SK-N-SH (cell line): ENCODE data around the gene ADAMTS17. TPM values are rescaled to one million over a fixed set of nuclear protein-coding genes. Genes with fewer than 3 reads are reported as not detected.

ENCODE experiments used
- CTCF ChIA-PET: fragments of 300-600, 350-600 bp; formaldehyde crosslinking; extraction: SDS; loops from one replicate; lab custom pipeline; 2021; lab: Yijun Ruan, JAX
- POLR2A ChIA-PET: fragments of 350-600 bp; sonication (Branson Sonifier 250); formaldehyde crosslinking; extraction: SDS; loops from one replicate; lab custom pipeline; 2020; ENCODE audit warnings: antibody characterized with exemption, inconsistent platforms; lab: Yijun Ruan, JAX
- DNase-seq: peaks from one replicate; pipeline ENCODE4 v3.0.0; 2012
- H2AFZ ChIP-seq: fragments of 200-600 bp; sonication (generic); 2 replicates; pipeline ENCODE4 v1.8.1; 2016; ENCODE audit warnings: antibody characterized with exemption, mild to moderate bottlenecking, low read depth
- H3F3A ChIP-seq: fragments of 200-600 bp; sonication (generic); replicated peaks from 2 replicates; pipeline ENCODE3; 2016; ENCODE audit warnings: antibody characterized with exemption, mild to moderate bottlenecking; ENCODE audit not compliant: insufficient read depth
- H3K27ac ChIP-seq, 2 experiments: fragments of 200-500 bp in 1 of 2; fragments of 200-600 bp in 1 of 2; sonication (Bioruptor generic) in 1 of 2; sonication (generic), shearing (Covaris generic) in 1 of 2; 2 replicates each; pipeline versions ENCODE4 v1.5.1 to v1.6.1; 2014 to 2016; ENCODE audit warnings: low read depth in 2 of 2, inconsistent platforms in 1 of 2, low read length in 1 of 2, mild to moderate bottlenecking in 1 of 2, mixed read lengths in 1 of 2
- H3K27me3 ChIP-seq: fragments of 200-600 bp; sonication (generic), shearing (Covaris generic); 2 replicates; pipeline ENCODE4 v1.6.1; 2016; ENCODE audit warnings: mixed run types; ENCODE audit not compliant: insufficient read depth
- H3K36me3 ChIP-seq, 2 experiments: fragments of 200-500 bp in 1 of 2; fragments of 200-600 bp in 1 of 2; sonication (Bioruptor generic) in 1 of 2; sonication (generic) in 1 of 2; replicated peaks in 1 of 2; 2 replicates each; pipeline versions ENCODE3 to v1.5.1; 2014 to 2016; ENCODE audit warnings: low read length in 1 of 2, mild to moderate bottlenecking in 1 of 2; ENCODE audit not compliant: insufficient read depth in 2 of 2, control insufficient read depth in 1 of 2
- H3K4me1 ChIP-seq, 2 experiments: fragments of 200-500 bp in 1 of 2; fragments of 200-600 bp in 1 of 2; sonication (Bioruptor generic) in 1 of 2; sonication (generic), shearing (Covaris generic) in 1 of 2; 2 replicates each; pipeline versions ENCODE4 v1.5.1 to v1.6.1; 2014 to 2016; ENCODE audit warnings: low read depth in 1 of 2, low read length in 1 of 2, mixed run types in 1 of 2; ENCODE audit not compliant: insufficient read depth in 2 of 2, control insufficient read depth in 1 of 2
- H3K4me2 ChIP-seq: fragments of 200-600 bp; sonication (generic), shearing (Covaris generic); 2 replicates; pipeline ENCODE4 v1.6.1; 2017; ENCODE audit warnings: mixed run types
- H3K4me3 ChIP-seq, 2 experiments: fragments of 200-500 bp in 1 of 2; fragments of 200-600 bp in 1 of 2; sonication (Bioruptor generic) in 1 of 2; sonication (generic), shearing (Covaris generic) in 1 of 2; 2 replicates each; pipeline versions ENCODE4 v1.5.1 to v1.8.1; 2014 to 2016; ENCODE audit warnings: low read depth in 2 of 2, inconsistent platforms in 1 of 2, low read length in 1 of 2, mild to moderate bottlenecking in 1 of 2, mixed read lengths in 1 of 2, moderate library complexity in 1 of 2
- H3K79me2 ChIP-seq: fragments of 200-600 bp; sonication (generic); 2 replicates; pipeline ENCODE4 v1.8.1; 2017; ENCODE audit warnings: mild to moderate bottlenecking; ENCODE audit not compliant: insufficient read depth
- H3K9ac ChIP-seq: fragments of 200-600 bp; sonication (generic); 2 replicates; pipeline ENCODE4 v1.6.1; 2017; ENCODE audit warnings: mixed run types
- H3K9me2 ChIP-seq: fragments of 200-600 bp; sonication (generic); 2 replicates; pipeline ENCODE4 v1.6.1; 2017; ENCODE audit warnings: mixed run types
- H3K9me3 ChIP-seq: fragments of 200-600 bp; sonication (generic); 2 replicates; pipeline ENCODE4 v1.6.1; 2017; ENCODE audit warnings: mixed run types, mild to moderate bottlenecking, moderate library complexity
- H4K20me1 ChIP-seq: fragments of 200-600 bp; sonication (generic); 2 replicates; pipeline ENCODE4 v1.6.1; 2017; ENCODE audit warnings: mild to moderate bottlenecking, mixed run types; ENCODE audit not compliant: insufficient read depth
- ELF1 ChIP-seq: IDR thresholded peaks from 2 replicates; pipeline ENCODE4 v1.4.0; 2012
- EP300 ChIP-seq, 2 experiments: IDR thresholded peaks; 2 replicates each; pipeline versions ENCODE4 v1.4.0 to v1.6.1; 2012; ENCODE audit warnings: borderline replicate concordance in 1 of 2, low read depth in 1 of 2, low read length in 1 of 2
- FOXM1 ChIP-seq: IDR thresholded peaks from 2 replicates; pipeline ENCODE4 v1.4.0; 2012; ENCODE audit warnings: low read depth, mild to moderate bottlenecking
- GABPA ChIP-seq: IDR thresholded peaks from 2 replicates; pipeline ENCODE4 v1.4.0; 2012; ENCODE audit warnings: low read depth, mild to moderate bottlenecking
- JUND ChIP-seq: IDR thresholded peaks from 2 replicates; pipeline ENCODE4 v1.4.0; 2012
- RCOR1 ChIP-seq: fragments of 150-350 bp; IDR thresholded peaks from 2 replicates; pipeline ENCODE4 v1.6.1; 2017; ENCODE audit warnings: antibody characterized with exemption, low read length
- RXRA ChIP-seq: IDR thresholded peaks from 2 replicates; pipeline ENCODE4 v1.4.0; 2012; ENCODE audit warnings: low read depth, mild to moderate bottlenecking, borderline replicate concordance
- SMC3 ChIP-seq: IDR thresholded peaks from 2 replicates; pipeline ENCODE4 v1.6.1; 2012; ENCODE audit warnings: low read depth, low read length, improper control_type of control experiment
- TEAD4 ChIP-seq: IDR thresholded peaks from 2 replicates; pipeline ENCODE4 v1.4.0; 2012; ENCODE audit warnings: mild to moderate bottlenecking, borderline replicate concordance; ENCODE audit not compliant: insufficient read depth
- WGBS: methylation state at CpG from one replicate; pipeline ENCODE4 v1.1.6; 2017; ENCODE audit warnings: low lambda C conversion rate; 5-methylcytosine and 5-hydroxymethylcytosine counted together
- polyA plus RNA-seq, 3 experiments: library from polyadenylated mRNA; depleted of rRNA; stranded (reverse); fragments of >200 nt; gene quantifications; 2 replicates each; pipeline ENCODE4 v1.2.3, GENCODE V29; 2012
- TF ChIP-seq, protein P1 (sequence below): IDR thresholded peaks from 2 replicates; pipeline ENCODE4 v1.4.0; 2012; ENCODE audit warnings: low read depth, borderline replicate concordance
- TF ChIP-seq, protein P2 (sequence below): IDR thresholded peaks from 2 replicates; pipeline ENCODE4 v1.6.1; 2012; ENCODE audit warnings: mild to moderate bottlenecking, low read depth, low read length, moderate library complexity
- TF ChIP-seq, protein P3 (sequence below): IDR thresholded peaks from 2 replicates; pipeline ENCODE4; 2012
- TF ChIP-seq, protein P4 (sequence below): fragments of 150-350 bp; IDR thresholded peaks from 2 replicates; pipeline ENCODE4 v1.6.1; 2016; ENCODE audit warnings: mild to moderate bottlenecking, low read depth, low read length
- TF ChIP-seq, protein P5 (sequence below): IDR thresholded peaks from 2 replicates; pipeline ENCODE4 v1.4.0; 2012; ENCODE audit warnings: low read depth, borderline replicate concordance

Gene ADAMTS17
- polyA plus RNA-seq, 1 of the 3 experiments (the other 2 are of a cell fraction) = not detected

DNA sequence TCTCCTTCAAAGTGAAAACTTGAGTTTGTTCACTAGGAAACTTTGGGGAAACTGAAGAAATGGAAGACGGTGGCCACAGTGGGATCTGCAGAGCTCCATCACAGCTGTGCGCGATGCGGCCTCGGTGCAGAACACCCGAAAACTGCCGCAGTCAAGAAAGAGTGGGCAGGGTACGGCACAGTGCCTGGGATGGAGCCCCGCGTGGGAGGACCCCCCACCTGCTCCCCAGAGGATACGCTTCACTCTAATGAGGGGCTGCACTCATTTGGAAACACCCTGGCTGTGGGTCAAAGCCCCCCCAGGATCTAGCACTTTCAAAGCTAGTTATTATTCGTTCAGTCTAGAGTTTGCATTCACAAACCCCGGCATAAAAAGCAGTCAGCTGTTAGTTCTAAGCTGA, 9.5 kb downstream of the ADAMTS17 start (continued):
- TF ChIP-seq, protein P1, sequence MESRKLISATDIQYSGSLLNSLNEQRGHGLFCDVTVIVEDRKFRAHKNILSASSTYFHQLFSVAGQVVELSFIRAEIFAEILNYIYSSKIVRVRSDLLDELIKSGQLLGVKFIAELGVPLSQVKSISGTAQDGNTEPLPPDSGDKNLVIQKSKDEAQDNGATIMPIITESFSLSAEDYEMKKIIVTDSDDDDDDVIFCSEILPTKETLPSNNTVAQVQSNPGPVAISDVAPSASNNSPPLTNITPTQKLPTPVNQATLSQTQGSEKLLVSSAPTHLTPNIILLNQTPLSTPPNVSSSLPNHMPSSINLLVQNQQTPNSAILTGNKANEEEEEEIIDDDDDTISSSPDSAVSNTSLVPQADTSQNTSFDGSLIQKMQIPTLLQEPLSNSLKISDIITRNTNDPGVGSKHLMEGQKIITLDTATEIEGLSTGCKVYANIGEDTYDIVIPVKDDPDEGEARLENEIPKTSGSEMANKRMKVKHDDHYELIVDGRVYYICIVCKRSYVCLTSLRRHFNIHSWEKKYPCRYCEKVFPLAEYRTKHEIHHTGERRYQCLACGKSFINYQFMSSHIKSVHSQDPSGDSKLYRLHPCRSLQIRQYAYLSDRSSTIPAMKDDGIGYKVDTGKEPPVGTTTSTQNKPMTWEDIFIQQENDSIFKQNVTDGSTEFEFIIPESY = no peak
- TF ChIP-seq EP300 (IDR thresholded peaks at IDR 0.05; ENCODE audit: borderline replicate concordance in 1 of 2, low read depth in 1 of 2, low read length in 1 of 2) = no peak

DNA sequence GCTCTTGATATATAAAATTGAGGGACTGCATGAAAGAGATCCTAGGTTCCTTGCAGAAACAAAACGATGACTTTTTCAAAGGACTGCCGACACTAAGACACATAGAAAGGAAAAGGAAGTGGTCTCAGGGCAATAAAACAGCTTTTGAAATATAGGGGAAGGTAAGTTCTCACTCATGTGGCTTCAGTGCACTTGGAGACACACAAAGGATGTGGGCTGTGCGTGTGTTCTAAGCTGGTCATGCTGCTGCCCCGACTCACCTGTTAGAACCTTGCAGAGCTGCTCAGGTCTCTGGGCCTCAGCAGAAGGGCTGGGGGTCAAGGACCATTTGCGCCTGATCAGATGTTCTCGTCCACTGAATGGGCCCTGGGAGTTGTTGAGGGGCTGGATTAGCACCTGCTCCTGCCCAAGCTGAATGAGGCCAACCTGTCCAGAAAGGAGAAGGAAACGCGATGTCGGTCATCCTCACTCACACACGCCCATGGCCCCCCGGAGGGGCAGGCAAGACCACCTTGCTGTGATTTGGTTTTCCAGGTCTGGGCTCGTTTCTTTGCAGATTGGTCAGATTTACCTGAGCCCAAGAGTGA, 11.1 kb downstream of the ADAMTS17 start:
- H4K20me1 ChIP-seq = no peaks in the 10 kb centered on the region
- no peaks in the 10 kb centered on the region for H3K9me3 ChIP-seq
- peaks cover 0 to 21% of the 10 kb centered on the region in 2 experiments; a peak in 1 of 4 replicates for H3K4me1 ChIP-seq
- WGBS = 19% methylated on average over 6 of the region's 12 CpGs
- H3K79me2 ChIP-seq = no peaks in the 10 kb centered on the region
- H3K36me3 ChIP-seq = no peaks in the 10 kb centered on the region
- H3K4me3 ChIP-seq = no peak overlapping the region
- no peaks in the 10 kb centered on the region for H3F3A ChIP-seq
- H3K9ac ChIP-seq = no peak overlapping the region
- CTCF ChIA-PET = interaction anchor here (1.9 kb wide), 1 partner anchor 19 kb away, joined by 7 read pairs; no protein-coding TSS in a partner anchor
- TF ChIP-seq RCOR1 = no peak
- TF ChIP-seq, all 33 proteins: peak for 0
- H3K27me3 ChIP-seq = no peaks in the 10 kb centered on the region
- no peak for DNase-seq
- POLR2A ChIA-PET = no interaction called here
- H3K9me2 ChIP-seq = no peaks in the 10 kb centered on the region
- H3K27ac ChIP-seq = no peak overlapping the region
- H2AFZ ChIP-seq = no peak overlapping the region
- H3K4me2 ChIP-seq = no peak overlapping the region

DNA sequence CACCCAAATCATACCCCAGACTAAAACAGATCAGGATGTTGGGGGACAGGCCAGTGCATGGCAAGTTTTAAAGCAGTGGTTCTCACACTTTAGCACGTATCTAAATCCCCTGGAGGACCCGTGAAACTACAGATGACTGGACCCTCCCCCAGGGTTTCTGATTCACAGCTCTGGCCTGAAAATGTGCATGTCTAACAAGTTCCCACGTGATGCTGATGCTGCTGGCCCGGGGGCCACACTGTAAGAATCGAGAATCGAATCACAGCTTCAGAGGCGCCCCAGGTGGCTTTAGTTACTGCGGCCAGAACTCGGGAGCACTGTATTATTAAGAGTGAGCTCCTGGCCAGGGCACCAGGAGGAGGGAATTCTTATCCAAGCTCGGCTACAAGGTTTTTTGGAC, 11.6 kb downstream of the ADAMTS17 start:
- CTCF ChIA-PET = interaction anchor here (1.9 kb wide), 1 partner anchor 20 kb away, joined by 7 read pairs; no protein-coding TSS in a partner anchor
- TF ChIP-seq, protein P2, sequence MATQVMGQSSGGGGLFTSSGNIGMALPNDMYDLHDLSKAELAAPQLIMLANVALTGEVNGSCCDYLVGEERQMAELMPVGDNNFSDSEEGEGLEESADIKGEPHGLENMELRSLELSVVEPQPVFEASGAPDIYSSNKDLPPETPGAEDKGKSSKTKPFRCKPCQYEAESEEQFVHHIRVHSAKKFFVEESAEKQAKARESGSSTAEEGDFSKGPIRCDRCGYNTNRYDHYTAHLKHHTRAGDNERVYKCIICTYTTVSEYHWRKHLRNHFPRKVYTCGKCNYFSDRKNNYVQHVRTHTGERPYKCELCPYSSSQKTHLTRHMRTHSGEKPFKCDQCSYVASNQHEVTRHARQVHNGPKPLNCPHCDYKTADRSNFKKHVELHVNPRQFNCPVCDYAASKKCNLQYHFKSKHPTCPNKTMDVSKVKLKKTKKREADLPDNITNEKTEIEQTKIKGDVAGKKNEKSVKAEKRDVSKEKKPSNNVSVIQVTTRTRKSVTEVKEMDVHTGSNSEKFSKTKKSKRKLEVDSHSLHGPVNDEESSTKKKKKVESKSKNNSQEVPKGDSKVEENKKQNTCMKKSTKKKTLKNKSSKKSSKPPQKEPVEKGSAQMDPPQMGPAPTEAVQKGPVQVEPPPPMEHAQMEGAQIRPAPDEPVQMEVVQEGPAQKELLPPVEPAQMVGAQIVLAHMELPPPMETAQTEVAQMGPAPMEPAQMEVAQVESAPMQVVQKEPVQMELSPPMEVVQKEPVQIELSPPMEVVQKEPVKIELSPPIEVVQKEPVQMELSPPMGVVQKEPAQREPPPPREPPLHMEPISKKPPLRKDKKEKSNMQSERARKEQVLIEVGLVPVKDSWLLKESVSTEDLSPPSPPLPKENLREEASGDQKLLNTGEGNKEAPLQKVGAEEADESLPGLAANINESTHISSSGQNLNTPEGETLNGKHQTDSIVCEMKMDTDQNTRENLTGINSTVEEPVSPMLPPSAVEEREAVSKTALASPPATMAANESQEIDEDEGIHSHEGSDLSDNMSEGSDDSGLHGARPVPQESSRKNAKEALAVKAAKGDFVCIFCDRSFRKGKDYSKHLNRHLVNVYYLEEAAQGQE = no peak
- TF ChIP-seq RXRA (no peak), RCOR1 (no peak), ELF1 (no peak), GABPA (no peak), JUND (no peak), FOXM1 (no peak), TEAD4 (no peak), SMC3 (no peak), EP300 (IDR thresholded peaks at IDR 0.05; ENCODE audit: borderline replicate concordance in 1 of 2, low read depth in 1 of 2, low read length in 1 of 2) (no peak)
- TF ChIP-seq, protein P3, sequence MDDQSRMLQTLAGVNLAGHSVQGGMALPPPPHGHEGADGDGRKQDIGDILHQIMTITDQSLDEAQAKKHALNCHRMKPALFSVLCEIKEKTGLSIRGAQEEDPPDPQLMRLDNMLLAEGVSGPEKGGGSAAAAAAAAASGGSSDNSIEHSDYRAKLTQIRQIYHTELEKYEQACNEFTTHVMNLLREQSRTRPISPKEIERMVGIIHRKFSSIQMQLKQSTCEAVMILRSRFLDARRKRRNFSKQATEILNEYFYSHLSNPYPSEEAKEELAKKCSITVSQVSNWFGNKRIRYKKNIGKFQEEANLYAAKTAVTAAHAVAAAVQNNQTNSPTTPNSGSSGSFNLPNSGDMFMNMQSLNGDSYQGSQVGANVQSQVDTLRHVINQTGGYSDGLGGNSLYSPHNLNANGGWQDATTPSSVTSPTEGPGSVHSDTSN = no peak
- TF ChIP-seq, protein P4, sequence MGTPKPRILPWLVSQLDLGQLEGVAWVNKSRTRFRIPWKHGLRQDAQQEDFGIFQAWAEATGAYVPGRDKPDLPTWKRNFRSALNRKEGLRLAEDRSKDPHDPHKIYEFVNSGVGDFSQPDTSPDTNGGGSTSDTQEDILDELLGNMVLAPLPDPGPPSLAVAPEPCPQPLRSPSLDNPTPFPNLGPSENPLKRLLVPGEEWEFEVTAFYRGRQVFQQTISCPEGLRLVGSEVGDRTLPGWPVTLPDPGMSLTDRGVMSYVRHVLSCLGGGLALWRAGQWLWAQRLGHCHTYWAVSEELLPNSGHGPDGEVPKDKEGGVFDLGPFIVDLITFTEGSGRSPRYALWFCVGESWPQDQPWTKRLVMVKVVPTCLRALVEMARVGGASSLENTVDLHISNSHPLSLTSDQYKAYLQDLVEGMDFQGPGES = no peak
- TF ChIP-seq, protein P5, sequence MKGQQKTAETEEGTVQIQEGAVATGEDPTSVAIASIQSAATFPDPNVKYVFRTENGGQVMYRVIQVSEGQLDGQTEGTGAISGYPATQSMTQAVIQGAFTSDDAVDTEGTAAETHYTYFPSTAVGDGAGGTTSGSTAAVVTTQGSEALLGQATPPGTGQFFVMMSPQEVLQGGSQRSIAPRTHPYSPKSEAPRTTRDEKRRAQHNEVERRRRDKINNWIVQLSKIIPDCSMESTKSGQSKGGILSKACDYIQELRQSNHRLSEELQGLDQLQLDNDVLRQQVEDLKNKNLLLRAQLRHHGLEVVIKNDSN = no peak

More for the DNA sequence above, 11.6 kb downstream of the ADAMTS17 start:
- POLR2A ChIA-PET = no interaction called here
- H3K4me1 ChIP-seq = peaks cover 0 to 16% of the 10 kb centered on the region in 2 experiments; a peak in 1 of 4 replicates
- no peaks in the 10 kb centered on the region for H3K36me3 ChIP-seq
- H3K9me3 ChIP-seq = no peaks in the 10 kb centered on the region
- H3F3A ChIP-seq = no peaks in the 10 kb centered on the region
- WGBS = 34% methylated on average over 10 of the region's 10 CpGs
- H3K4me2 ChIP-seq = no peak overlapping the region
- no peak overlapping the region for H3K27ac ChIP-seq
- H3K27me3 ChIP-seq = no peaks in the 10 kb centered on the region
- no peak overlapping the region for H3K4me3 ChIP-seq
- no peak for DNase-seq
- H3K9me2 ChIP-seq = no peaks in the 10 kb centered on the region
- H3K9ac ChIP-seq = no peak overlapping the region
- no peaks in the 10 kb centered on the region for H3K79me2 ChIP-seq
- H4K20me1 ChIP-seq = no peaks in the 10 kb centered on the region
- no peak overlapping the region for H2AFZ ChIP-seq
